Measurements from ENCODE around the gene AGAP1.

The AGAP1 gene

DNA sequence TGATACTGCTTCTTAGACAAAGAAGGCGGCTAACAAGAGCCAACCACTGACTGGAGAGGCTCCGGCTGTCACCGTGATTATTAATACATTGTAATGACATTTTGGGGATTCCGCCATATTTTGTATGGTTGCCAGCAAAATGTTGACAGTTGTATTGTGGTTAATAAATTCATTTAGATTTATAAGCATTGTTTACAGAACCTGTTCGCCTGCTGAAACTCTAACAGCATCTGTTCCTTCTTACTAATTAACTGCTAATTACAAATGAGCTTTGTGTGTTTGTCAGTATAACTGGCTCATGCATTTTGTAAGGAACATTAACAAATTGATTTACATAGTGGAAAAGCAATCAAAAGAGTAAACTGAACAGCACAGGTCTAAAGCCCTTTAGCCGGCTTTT lies 342.0 kb downstream of the AGAP1 start:
- DNase-seq (ENCODE audit: low read depth in 1 of 2, low spot score in 1 of 2) = no peak

DNA sequence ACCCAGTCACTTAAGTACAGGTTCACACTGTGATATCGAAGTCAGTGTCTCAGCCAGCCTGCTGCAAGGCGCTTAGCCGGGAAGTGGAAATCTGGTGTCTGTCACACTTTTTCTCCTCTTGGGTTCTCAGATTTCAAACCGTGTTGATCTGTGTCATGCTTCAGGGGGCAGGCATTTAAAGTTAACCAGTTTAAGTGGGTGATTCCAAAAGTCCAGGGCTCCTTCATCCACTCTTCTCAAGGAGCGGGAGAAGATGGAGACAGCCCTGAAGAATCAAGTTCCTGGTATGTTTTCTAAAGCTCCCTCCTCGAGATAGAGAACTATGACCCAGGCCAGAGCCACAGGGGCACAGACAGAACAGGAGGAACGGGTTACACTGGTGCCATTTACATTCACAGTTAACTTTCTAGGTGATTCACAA lies 342.7 kb downstream of the AGAP1 start:
- DNase-seq (ENCODE audit: low read depth in 1 of 2, low spot score in 1 of 2) = no peak

GRCh38 chr2:235839226-235839625 lies 345.4 kb downstream of the AGAP1 start:
- no peak for DNase-seq (ENCODE audit: low read depth in 1 of 2, low spot score in 1 of 2)

DNA sequence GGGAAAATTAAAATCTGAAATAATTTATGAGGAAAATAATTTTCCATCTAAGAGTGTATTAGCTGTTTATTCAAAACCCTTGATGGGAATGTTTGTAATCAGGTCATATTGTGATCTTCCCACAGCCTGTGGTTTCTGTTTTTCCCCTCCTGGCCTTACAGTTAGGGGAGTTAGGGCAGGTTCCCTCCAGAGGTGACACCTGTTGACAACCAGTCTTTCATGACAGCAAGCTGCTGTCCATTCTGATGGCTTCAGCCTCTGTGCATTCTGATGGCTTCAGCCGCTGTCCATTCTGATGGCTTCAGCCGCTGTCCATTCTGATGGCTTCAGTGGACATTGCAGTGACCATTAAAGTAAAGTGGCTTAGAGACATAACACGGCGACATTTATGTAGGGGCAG lies 346.1 kb downstream of the AGAP1 start:
- DNase-seq (ENCODE audit: low read depth in 1 of 2, low spot score in 1 of 2) = no peak

GRCh38 chr2:235841863-235842262 lies 348.0 kb downstream of the AGAP1 start:
- no peak for DNase-seq (ENCODE audit: low read depth in 1 of 2, low spot score in 1 of 2)

- DNase-seq (ENCODE audit: low read depth in 1 of 2, low spot score in 1 of 2) = no peak
These were observed 349.1 kb downstream of the AGAP1 start for GRCh38 chr2:235842941-235843340.

DNA sequence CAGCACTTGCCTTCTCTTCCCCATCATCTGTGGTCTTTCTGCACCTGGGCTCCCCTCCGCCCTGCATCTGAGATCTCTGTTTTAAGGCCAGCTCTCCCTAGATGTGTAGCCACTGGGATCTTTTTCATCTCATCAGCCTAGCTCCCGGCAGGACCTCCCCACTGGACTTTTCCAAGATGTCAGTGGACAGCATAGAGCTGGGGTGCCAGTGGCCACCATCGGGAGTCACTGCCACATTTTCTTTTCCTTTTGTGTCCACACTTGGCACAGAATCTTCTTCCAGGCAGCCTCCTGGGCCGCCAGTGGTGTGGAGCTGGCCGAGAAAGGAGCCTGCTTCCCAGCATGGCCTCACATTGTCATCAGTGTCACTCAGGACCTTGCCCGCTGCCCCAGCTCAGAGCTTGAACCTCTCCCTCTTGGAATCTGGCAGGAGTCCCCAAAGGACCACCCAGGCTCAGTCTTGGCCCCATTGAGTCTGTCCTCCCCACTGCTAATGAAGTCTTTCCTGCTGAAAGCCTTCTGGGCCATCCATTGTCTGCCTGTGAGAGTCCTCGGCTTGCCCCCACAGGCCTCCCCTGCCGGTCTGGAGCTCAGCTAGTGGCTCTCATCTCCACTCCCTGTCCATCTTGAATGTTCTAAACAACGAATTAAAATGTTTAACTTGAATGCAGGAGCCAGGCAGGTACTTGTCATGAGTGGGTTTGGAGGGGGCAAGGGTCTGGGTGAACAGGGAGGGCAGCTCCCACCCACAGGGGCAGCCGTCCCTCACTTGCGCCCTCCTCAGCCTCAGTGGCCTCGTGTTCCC lies 349.9 kb downstream of the AGAP1 start:
- DNase-seq (ENCODE audit: low read depth in 1 of 2, low spot score in 1 of 2) = no peak

DNA sequence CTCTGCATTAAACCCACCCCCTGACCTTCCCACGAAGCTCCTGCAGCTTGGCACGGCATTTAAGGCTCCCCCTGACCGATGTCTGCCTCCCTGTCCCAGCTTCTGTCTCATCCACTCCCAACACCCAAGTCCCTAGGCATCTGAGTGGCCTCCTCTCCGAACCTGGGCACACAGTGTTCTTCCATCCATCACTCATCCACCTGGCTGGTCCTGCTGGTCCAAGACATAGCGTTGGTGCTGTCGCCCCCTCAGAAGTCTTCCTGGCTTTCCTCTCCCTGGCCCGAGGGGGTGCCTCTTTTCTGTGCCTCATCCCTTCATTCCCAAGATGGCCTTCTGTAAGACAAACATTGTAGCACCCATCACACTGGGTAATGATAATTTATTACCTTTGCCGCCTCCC lies 350.7 kb downstream of the AGAP1 start:
- DNase-seq (ENCODE audit: low read depth in 1 of 2, low spot score in 1 of 2) = no peak

GRCh38 chr2:235845245-235845644 lies 351.4 kb downstream of the AGAP1 start:
- no peak for DNase-seq (ENCODE audit: low read depth in 1 of 2, low spot score in 1 of 2)

GRCh38 chr2:235847576-235847975 lies 353.7 kb downstream of the AGAP1 start:
- no peak for DNase-seq (ENCODE audit: low read depth in 1 of 2, low spot score in 1 of 2)

GRCh38 chr2:235848055-235848454 lies 354.2 kb downstream of the AGAP1 start:
- DNase-seq (ENCODE audit: low read depth in 1 of 2, low spot score in 1 of 2) = no peak

- no peak for DNase-seq (ENCODE audit: low read depth in 1 of 2, low spot score in 1 of 2)
These were observed 355.1 kb downstream of the AGAP1 start for GRCh38 chr2:235848946-235849345.

- no peak for DNase-seq (ENCODE audit: low read depth in 1 of 2, low spot score in 1 of 2)
These were observed 355.6 kb downstream of the AGAP1 start for GRCh38 chr2:235849489-235849888.

DNA sequence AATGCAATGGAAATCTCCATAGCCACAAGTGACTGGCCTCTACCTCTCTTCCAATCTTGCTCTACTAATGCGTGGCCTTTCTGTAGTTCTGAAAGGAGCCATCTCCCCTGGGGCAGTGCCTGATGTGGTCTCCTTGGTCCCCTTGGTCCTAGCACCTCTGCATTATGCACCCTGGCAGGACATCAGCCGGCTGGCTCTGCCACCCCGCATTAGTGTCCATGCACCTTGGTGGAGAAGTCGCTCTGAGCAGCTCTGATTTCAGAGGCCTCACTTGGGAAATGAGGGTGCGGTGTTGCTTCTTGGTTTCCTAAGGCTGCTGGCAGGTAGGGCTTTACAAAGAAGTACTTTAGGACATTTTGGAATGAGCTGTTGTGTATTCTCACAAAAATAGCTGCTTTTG lies 356.4 kb downstream of the AGAP1 start:
- no peak for DNase-seq (ENCODE audit: low read depth in 1 of 2, low spot score in 1 of 2)

DNA sequence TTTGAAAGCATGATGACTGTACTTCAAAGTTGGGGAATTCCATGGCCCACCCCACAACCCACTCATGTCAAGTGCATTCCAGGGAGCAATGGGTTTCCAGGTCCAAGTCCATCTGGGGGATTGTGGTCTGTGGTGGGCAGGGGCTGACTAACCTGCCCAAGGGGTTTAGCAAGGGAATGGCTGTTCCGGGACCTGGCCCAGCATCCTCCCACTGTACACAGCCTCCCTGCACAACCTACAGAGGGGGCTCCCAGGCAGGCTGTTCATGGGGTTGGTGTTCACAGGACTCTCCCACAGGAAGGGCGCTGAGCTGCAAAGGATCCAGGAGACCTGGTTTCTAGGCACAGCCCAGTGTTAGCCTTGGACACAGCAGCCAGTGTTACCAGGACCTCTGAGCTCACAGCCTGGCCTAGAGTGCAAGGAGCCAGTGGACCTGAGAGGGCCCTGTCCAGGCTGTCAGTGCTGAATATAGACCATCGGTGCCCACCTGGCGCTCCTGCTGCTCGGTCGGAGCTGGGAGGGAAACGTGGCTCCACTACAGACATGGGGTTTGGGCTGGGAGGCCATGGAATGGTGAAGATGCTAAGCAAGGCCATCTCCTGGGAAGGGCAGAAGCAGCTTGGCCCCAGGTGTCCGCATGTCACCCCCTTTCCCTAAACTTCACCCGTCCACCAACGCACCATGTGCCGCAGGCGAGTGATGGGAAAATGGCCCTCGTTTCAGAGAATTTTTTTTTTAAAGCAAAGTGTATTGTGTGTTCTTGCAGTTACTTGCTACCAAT lies 357.1 kb downstream of the AGAP1 start:
- DNase-seq (ENCODE audit: low read depth in 1 of 2, low spot score in 1 of 2) = no peak

DNA sequence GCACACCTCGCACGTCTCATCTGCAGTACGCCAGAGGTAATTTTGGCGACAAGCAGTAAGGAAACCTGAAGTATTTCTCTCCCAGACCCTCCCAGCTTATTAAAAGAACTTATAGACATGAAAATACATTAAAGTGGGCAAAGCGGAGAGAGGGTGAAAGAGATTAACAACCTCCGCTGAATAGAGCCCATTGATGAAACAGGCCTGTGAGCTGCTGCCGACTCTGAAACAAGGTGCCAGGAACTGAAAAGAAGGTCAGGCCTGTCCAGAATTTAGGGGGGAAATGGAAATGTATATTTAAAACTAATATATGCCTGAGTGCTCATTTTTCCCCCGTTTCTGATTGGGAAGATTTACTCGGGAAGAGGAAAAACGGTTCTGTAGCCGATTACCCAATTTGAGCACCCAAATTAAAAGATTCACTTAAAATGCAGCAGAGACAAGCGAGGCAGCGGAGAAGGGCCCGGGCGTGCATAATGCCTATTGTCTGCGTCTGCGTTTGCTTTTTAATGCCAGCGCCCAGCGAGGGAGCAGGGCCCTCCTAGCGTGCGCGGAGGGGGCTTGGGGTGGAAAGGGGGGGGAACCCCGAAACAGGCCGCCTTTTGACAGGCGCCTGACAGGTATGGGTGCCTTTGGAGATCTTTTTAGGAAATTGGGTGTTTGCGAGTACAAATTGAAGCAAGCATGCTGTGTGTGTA lies 358.1 kb downstream of the AGAP1 start:
- no peak for DNase-seq (ENCODE audit: low read depth in 1 of 2, low spot score in 1 of 2)

- DNase-seq (ENCODE audit: low read depth in 1 of 2, low spot score in 1 of 2) = no peak
These were observed 358.7 kb downstream of the AGAP1 start for GRCh38 chr2:235852526-235852920.

DNA sequence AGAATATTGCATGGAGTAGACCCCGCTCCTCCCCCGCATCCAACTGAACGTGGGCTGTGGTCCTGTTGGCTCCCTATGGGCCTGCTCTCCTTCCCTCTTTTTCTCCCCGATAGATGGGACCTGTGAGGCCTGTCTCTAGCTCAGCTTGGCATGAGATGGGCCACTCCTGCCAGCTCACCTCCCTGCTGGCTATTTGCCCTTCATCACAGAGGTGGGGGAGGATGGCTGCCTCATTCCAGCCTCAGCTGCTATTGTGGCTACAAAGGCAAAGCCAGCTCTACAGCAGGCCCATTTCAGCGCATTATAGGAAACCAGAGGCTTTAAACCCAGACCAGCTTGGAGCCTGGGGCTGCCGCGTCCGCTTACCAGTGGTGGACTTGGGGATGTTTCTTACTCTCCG lies 360.4 kb downstream of the AGAP1 start:
- no peak for DNase-seq (ENCODE audit: low read depth in 1 of 2, low spot score in 1 of 2)

DNA sequence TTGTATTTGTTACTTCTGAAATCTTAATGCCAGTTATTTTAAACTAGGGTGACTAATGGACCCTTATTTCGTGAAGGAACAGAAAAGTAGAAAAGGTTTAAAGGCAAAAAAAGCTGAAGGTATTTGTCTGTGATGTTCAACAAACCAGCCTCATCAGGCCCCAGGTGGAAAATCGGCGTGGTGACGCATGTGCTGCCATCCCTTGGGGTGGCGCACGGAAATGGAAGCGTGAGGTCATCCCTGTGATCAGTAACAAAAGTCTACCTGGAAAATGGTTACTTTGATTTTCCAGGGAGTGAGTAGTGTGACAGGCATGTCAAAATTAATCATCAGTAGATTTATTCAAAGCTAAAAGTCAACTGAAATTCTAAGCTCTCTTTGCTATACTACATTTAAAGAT lies 361.2 kb downstream of the AGAP1 start:
- DNase-seq (ENCODE audit: low read depth in 1 of 2, low spot score in 1 of 2) = no peak

GRCh38 chr2:235856151-235856854 lies 362.5 kb downstream of the AGAP1 start:
- no peak for DNase-seq (ENCODE audit: low read depth in 1 of 2, low spot score in 1 of 2)

DNA sequence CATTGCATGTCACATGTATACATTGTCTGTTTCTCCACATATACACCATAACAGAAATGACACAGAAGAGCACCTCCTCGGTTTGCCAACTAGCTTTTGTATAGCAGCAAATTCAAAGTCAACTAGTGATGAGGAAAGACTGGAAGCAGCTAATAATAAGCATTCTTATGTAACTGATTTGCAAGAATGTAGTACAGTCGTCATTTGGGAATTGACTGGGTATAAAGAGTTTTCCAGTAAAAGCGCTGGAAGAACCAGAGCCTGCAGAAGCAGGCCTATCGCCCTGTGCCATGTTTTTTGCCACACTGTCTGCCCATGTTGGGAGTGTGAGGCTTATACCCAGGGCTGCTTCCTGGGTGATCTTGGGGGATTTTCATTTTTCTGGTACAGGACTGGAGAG lies 363.8 kb downstream of the AGAP1 start:
- DNase-seq (ENCODE audit: low read depth in 1 of 2, low spot score in 1 of 2) = no peak
